D341Med (cell line): ENCODE results near the gene PRDM11.

Source experiments
- DNase-seq: peaks from one replicate; pipeline ENCODE4 v3.0.0; 2012; ENCODE audit warnings: low spot score

The PRDM11 gene

GRCh38 chr11:45174963-45175362, 28.5 kb downstream of the PRDM11 start:
- DNase-seq = no peak

DNA sequence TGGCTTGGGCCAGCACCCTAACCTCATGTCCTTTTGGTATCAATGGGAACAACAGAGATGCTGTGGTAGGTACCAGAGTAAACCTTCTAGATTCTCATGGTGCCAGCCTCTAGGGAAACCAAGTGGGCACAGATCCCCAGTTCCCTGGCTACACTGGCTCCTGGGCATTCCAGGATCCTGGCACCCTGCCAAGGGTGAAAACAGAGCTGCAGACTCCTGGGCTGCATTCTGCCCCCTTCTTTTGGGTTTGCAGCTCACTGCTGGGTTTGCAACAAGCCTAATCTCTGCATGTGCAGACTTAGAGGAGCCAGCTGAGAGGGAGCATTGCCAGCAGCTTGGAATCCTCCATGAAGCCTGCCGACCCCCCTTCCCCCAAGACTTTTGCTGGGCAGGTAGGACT, 30.6 kb downstream of the PRDM11 start:
- DNase-seq = no peak

- DNase-seq = no peak
Observed at GRCh38 chr11:45178223-45178622, 31.8 kb downstream of the PRDM11 start.

DNA sequence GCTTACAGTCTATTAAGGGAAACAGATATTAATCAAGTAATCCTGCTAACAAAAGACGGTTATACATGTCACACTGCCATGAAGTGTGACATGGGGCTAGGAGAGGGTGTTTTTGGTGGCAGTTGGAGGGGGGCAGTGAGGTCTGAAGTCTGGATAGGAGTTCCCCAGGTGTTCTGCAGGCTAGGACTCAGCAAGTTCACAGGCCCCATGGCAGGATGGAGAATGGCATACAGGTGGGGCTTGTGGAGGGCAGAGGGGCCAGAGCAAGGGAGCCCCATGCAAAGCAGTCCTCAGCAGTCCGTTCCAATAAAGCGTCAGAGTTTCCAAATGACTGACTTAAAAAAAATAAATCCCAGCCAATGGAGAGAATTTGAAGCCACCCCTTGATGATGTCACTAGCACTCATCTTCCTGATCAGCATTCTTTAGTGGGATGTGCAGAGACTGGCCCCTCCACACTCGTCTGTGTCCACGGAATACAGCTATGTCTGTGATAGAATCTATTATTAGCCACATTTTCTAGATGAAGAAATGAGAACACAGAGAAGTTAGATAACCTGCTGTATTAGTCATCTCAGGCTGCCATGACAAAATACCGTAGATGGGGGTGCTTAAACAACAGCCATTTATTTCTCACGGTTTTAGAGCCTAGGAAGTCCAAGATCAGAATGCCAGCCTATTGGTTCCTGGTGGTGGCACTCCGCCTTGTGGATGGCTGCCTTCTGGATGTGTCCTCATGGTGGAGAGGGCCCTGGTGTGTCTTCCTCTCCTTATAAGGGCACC, 32.6 kb downstream of the PRDM11 start:
- no peak for DNase-seq

GRCh38 chr11:45179686-45180178, 33.3 kb downstream of the PRDM11 start:
- DNase-seq = no peak

DNA sequence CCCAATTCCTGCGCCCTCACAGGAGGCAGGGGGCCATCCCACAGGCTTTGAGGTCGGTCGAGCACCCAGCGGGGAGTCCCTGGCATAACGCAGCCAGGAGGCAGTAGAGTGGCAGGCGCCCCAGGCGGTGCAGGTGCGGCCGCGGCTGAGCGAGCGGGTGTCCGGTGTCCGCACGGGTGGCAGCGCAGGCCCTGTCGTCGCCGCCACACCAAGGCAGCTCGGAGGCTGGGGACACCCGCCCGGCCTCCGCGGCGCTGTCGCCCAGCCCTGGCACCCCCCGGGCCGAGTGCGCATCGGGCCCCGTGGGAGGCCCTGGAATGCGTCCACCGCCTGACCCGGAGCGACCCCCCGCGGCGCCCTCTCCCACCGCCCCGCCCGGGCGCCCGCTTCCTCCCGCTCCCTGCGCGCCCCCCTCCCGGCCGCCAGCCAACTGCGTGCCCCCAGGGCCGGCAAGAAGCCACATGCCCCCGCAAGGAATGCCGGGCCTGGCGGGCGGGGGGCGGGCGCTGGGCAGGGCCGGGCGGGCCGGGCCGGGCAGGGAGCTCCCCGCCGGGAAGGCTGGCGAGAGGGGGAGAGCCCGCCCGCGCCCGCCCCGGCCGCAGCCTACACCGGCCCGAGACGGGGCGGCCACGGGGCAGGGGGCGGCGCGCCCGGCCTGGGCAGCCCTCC, 33.9 kb downstream of the PRDM11 start:
- DNase-seq = peak; percentile 65

DNA sequence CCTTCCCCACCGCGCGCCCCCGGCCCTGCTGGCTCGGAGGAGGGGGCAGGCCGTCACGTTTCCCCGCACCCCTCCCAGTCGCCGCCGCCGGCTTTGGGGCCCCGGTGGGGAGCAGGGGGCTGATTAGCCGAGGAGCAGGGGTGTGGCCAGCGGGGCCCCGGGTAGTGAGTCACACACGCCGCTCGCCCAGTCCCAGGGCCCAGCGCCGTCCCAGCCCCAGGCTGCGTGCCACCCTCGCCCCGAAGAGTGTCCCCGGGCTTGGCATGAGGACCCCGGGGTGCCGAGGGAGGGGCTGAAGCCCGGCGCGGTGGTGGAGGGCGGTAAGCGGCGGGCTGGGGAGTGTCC, 34.4 kb downstream of the PRDM11 start:
- peak; percentile 58 for DNase-seq

- DNase-seq = no peak
Observed at GRCh38 chr11:45181193-45181888, 34.9 kb downstream of the PRDM11 start.

DNA sequence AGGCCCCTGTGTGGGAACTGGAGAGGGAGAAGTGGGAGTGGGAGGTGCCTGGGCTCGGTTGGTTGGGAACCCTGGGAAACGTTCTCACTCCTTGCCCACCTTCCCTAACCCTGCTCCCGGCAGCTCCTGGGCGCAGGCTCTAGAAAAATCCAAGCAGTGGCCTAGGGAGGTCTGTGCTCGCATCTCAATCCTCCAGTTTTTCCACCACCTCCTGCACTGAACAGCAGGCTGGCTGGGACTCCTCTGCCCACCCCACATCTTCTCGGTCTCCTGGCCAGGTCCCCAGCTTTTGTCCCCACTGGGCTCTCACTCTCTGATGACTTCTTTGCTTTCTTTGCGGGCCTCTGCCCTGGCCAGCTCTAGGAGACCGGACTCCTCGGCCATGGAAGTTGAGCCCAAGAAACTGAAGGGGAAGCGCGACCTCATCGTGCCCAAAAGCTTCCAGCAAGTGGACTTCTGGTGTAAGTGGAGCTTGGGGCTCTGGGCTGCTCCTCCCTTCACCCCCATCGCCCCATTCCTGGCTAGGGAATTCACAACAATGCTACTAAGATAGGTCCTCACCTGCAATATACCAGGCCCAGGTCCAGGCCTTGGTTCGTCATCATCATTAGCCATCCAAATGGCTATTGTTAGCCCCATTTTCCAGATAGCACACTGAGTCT, 35.6 kb downstream of the PRDM11 start:
- no peak for DNase-seq

- DNase-seq = no peak
Observed at GRCh38 chr11:45182902-45183301, 36.5 kb downstream of the PRDM11 start.

DNA sequence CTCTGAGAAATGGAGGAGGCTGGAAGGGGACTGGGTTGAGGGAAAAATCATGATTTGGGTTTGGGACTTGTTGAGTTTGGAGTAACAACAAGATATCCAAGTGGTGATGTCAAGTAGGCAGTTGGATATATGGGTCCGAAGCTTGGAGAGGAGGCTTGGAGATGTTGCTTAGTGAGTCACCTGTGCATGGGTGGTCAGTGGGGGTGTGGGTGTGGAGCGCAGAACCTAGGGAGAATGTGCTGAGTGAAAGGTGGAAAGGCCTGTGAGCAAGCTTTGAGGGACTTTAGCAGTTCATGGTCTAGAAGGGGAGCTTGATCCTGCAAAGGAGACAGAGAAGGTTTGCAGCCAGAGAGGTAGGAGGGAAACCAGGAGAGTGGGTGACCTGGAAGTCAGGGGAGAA, 38.2 kb downstream of the PRDM11 start:
- DNase-seq = no peak

- DNase-seq = no peak
Observed at GRCh38 chr11:45185228-45185729, 38.8 kb downstream of the PRDM11 start.

DNA sequence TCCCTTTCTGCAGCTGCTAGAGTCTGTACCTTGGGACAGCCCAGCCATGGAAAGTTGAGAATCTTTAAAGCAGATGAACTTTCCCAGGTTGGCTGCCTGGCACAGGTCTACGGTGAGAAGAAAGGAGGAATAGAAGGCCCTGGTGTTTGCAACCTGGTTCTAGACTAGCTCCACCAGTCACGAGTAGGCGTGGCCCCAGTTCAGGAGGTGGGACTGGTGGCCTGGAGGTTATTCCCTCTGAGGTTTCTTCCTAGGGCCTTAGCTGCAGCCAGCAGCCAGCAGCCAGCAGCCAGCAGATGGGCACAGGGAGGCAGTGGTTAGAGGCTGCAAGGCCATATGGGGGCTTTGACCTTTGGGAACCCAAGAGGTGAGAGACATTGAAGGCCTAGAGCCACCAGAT, 40.9 kb downstream of the PRDM11 start:
- DNase-seq = no peak

GRCh38 chr11:45188127-45188526, 41.7 kb downstream of the PRDM11 start:
- no peak for DNase-seq

DNA sequence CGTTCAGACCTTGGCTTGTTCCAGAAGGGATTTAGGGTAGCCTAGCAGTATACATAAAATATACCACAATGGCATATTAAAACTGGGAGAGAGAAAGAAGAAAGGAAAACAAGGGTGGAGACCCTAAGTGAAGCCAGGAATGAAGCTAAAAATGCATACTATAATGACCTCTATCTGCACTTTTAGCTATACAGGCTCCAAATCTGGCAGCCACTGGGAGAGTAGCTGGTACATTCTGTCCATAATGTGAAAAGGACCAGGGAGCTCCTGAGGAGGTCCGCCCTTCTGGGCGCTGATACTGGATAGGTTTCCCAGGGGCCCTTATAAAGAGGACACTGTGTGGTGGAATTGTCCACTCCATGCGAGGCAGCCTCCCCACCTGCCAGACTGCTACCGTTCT, 42.8 kb downstream of the PRDM11 start:
- DNase-seq = no peak

DNA sequence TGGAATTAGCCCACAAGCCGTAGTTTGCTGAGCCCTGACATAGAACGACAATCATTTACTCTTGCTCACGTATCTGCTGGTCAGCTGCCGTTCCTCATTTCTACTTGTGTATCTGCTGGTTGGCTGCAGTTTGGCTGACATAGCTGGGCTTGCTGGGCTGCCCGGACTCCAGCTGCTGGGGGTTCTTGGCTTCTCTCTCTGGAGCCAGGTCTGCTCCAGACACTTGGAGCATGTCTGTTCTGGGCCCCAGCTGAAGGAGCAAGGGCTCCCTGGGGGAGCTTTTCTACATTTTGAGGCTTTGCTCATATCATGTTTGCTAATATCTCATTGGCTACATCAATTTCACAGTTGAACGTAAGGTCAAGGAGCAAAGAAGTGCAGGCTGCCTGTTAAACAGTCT, 47.3 kb downstream of the PRDM11 start:
- DNase-seq = no peak

DNA sequence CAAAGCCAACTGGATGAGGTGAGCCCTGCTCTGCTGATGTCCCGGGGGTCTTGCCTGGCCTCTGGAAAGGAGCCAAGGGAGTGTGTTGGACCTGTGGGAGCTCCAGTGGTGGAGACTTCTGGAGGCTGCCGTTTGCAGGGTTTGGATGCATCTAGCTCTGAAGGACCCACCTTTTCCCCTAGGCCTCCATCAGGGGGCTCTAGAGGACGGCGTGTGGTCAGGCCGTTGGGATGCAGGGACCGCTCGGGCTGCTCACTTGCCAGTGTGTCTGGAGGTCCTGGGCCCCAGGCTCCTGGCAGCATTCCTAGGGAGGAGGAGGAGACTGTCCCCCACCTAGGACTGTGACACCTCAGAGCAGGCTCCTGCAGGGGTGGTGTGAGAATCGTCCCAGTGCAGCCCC, 58.3 kb downstream of the PRDM11 start:
- DNase-seq = no peak

DNA sequence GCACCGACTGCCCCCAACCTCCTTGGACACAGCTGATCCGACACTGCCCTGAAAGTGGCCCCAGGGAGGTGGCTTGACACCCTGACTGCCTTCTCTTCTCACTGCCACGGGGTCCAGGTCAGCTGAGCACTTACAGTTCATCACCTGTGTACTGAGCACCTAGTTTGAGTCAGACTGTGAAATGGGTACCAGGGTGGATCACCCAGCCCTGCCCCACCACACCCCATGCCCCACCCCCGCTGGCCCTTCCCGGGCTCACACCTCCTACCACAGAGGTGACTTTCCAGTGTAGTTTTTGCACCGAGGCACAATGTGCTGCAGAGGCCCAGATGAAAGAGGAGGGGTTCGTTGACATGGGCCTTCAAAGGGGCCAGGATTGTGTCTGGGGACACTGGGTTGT, 59.5 kb downstream of the PRDM11 start:
- no peak for DNase-seq

DNA sequence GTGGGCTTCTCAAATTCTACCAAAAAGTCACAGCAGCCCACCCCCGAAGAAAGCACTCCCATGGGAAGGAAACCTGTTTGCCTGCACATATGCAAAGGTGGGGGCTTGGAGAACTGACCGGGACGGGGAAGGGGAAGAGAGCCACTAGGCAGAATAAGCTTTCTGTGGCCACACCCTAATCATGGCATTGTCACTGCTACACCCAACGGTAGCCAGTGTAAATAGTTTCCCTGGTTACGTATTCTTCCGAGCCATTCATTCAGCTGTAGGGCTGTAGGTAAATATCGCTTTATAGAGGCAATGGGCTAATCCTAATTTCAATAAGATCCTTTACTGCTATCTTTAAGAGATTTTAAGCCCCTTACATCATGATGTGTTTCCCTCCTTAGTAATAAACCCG, 61.7 kb downstream of the PRDM11 start:
- no peak for DNase-seq

DNA sequence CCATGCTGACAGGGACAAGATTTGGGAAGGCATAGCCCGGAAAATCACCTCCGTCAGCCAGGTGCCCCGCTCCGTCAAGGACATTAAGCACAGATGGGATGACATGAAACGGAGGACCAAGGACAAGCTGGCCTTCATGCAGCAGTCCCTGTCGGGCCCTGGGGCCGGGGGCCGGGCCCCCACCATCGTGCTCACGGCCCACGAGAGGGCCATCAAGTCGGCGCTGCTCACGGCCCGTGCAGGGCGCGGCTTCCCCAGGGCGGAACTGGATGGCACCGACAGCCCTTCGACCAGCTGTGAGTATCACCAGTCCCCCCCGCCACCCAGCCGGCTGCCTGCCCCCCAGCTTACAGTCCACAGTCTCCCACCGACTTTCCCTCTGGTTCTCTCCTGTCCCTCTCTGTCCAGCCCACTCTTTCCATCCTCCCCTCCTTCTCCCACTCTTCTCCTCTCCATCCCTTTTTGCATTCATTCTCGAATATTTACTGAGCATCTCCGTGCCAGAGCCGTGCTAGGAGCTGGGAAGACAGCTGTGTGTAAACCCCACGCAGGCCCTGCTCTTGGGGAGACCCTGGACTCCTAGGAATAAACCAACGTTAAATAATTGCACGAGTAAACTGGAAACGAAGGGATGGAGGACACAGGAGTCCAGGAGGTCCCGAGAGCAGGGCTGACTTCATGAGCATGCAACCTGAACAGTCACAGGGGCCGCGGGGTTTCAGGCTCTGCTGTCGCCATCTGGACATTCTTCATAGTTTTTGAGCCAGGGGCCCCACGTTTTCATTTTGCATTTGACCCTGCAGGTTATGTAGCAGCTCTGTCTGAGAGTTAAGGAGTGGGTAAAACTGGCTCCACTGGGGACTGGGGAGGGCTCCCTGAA, 62.8 kb downstream of the PRDM11 start:
- no peak for DNase-seq
